ENCODE data around the gene PHLDA1.

The PHLDA1 gene

DNA sequence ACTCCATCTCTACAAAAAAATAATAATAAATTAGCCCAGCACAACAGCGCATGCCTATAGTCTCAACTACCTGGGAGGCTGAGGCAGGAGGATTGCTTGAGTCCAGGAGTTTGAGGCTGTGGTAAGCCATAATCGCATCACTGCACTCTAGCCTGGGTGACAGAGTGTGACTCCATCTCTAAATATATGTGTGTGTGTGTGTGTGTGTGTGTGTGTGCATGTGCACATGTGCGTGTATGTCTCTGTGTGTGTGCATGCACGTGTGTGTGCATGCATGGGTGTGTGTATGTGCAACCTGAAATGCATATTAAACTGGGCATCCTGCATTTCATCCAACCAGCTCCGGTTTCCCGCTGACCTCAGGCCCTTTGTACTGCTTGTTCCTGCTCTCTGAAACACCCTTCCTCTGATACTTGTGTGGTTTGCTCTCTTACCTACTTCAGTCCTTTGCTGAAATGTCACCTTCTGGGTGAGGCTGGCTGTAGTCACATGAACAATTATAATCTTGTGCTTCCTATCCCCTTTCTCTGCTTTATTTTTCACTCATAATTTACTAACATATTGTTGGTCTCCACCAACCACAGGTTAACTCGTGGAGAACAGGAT, 46.9 kb downstream of the PHLDA1 start:
- no peak for DNase-seq

DNA sequence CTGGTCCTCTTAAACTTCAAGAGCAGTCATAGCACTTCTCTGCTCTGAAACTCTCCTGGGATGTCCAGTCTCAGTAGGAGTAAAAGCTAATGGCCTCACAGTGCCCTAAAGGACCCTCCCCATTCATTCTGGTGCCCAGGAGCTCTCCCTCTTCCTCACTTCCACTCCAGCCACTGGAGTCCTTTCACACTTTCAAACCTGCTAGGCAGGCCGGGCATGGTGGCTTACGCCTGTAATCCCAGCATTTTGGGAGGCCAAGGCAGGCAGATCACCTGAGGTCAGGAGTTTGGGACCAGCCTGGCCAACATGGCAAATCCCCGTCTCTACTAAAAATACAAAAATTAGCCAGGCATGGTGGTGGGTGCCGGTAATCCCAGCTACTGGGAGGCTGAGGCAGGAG, 47.7 kb downstream of the PHLDA1 start:
- peak in 1 of 3 donors; percentile 10 for DNase-seq

GRCh38 chr12:75982979-75983660, 48.5 kb downstream of the PHLDA1 start:
- DNase-seq, result peak in 1 of 3 donors; percentile 17

GRCh38 chr12:75982169-75982564, 49.4 kb downstream of the PHLDA1 start:
- DNase-seq, result no peak

- DNase-seq, result peak; percentile 29 to 66 (median 63)
Measured at GRCh38 chr12:75981247-75982168, 50.1 kb downstream of the PHLDA1 start.

DNA sequence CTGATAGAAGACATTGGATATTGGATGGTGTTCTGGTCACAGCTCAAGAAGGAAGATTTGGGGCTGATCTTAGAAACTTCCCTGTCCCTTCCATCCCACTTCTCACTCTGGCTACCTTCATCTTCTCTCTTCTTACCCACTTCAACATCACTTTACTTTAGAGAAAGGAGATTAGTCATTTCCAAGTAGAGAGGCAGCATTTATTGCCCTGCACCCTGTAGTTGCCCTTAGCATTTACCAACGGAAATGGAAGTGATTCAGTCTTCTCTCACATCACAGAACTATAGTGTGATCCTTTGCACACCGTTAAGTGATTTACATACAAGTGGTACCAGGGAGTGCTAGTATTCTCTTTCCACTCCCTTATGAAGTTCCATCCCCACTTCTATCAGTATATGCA, 52.4 kb downstream of the PHLDA1 start:
- peak; percentile 28 to 70 (median 62) for DNase-seq

DNA sequence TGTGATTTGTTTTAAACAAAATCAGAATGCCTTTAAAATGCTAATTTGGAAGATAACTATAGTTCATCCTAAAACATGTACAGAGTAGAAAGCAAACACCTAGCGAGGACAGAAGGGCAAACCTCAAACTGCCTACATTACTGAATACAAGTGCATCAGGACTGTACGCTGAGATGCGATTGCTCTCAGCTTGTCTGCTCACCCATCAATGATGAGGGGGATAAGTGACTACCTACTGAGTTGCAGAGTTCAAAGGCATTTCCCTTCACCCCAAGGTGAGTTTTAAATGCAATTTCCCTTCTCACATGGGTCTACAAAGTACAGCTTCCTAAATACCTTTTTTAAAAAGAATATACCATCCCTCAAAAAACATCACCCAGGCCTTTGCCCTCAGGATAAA, 52.9 kb downstream of the PHLDA1 start:
- DNase-seq, result no peak

DNA sequence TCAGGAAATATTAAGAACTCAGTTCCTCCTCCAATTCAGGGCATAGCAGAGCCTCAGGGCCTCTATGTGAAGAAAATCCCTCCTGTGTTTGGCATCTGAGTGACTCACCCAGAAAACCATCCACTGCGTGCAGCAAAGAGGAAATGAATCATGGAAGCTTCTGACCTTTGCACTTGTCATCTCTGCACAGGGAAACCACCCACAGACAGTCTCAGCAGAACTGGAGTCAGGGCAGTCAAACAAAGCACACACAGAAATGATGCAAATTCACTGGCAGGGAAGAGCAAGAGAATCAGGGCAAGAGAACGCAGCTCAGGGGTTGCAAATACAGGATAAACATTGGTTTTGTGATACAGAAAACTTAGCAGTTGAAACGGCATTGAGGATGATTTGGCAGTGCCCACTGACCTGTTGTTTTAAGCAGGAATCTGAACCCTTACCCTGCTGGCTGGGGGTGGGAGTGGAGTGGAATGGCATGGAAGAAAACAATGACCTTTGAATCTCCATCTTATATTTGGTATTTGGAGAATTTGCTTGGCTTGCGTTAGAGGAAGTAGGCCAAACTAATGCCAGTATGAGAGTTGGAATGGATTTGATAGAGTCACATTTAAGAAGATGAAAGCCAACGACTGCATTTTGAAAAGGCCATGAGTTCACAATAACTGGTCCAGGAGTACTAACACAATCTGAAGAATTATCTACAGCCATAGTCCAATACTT, 53.5 kb downstream of the PHLDA1 start:
- DNase-seq, result peak; percentile 92 to 99 (median 97)

DNA sequence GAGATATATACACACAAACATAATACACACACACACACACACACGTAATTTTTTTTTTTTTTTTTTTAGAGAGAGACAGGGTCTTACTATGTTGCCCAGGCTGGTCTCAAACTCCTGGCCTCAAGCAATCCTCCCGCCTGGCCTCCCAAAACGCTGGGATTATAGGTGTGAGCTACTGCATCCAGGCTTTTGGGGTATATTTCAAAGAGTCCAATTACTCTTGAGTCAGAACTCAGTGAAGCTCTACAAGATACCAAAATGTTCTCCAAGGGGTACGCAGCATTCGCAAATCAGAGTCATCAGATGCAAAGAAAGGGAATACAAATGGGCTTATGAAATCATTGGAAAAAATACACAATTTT, 54.0 kb downstream of the PHLDA1 start:
- DNase-seq, result no peak

- no peak for DNase-seq
Measured at GRCh38 chr12:75976913-75977312, 54.7 kb downstream of the PHLDA1 start.

DNA sequence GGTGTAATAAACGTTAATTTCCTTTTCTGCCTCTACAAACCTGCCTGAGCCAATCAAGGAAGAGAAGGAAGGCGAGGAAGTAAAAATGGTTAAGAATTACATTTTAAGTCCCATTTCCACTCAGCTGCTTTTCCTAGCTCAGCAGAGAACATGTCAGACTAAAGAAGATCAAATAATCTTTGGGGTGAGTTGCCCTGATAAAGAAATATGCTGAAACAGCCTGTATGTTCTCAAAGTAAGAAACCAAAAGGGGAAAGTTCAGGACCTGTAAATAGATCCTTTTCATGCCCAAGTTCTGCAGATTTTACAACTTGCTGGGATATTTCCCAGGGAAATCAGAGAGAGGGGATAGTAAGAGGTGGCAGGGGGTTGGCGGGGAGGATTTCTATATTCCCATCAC, 55.5 kb downstream of the PHLDA1 start:
- DNase-seq, result no peak

GRCh38 chr12:75975702-75976101, 55.9 kb downstream of the PHLDA1 start:
- DNase-seq, result peak; percentile 18 to 53 (median 44)

All from suppressor macrophage treated with lipopolysaccharide for 1 hour (primary cell).